Midbrain (tissue), 1 donor: ENCODE measurements around the gene EDN2.

ENCODE experiments used
- DNase-seq: peaks from one replicate; lab custom pipeline; 2025; lab: John Stamatoyannopoulos, UW

The EDN2 gene

DNA sequence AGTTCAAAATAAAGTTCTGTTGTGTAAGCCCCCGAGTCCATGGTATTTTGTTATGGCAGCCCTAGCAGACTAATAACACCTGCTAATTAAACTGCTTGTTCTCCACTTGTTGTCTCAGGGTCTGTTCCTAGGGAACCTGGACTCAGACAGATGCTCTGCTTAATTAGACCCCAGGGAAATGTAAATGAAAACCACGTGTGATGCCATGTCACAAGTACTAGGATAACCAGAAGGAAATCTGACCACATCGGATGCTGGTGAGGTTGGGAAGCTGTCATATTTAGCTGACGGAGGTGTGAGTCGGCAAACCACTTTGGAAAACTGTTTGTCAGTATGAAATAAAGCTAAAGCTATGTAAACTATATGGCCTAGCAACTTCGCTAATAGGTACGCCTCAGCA lies 19.6 kb downstream of the EDN2 start:
- no peak for DNase-seq

DNA sequence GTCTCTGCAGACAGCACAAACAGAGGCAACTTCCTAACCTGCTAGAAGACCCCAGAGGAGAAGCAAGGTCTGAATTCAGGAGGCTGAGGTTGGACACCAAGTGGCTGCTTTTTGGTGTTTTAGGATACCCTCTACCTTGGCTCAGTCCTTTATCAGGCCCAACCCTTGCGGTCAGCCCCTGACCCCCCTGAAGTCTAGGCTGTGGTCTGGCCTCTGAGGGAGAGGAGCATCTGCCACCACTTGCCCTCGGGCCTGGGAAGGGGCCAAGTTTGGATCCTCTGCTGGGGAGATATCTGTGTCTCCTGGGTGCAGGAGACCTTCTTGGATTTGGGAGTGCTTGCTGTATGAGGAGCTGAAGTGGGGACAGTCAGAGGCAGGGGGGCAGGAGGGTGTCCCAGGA lies 21.0 kb downstream of the EDN2 start:
- no peak for DNase-seq

- no peak for DNase-seq
Observed at GRCh38 chr1:41462680-41463004, 21.8 kb downstream of the EDN2 start.

DNA sequence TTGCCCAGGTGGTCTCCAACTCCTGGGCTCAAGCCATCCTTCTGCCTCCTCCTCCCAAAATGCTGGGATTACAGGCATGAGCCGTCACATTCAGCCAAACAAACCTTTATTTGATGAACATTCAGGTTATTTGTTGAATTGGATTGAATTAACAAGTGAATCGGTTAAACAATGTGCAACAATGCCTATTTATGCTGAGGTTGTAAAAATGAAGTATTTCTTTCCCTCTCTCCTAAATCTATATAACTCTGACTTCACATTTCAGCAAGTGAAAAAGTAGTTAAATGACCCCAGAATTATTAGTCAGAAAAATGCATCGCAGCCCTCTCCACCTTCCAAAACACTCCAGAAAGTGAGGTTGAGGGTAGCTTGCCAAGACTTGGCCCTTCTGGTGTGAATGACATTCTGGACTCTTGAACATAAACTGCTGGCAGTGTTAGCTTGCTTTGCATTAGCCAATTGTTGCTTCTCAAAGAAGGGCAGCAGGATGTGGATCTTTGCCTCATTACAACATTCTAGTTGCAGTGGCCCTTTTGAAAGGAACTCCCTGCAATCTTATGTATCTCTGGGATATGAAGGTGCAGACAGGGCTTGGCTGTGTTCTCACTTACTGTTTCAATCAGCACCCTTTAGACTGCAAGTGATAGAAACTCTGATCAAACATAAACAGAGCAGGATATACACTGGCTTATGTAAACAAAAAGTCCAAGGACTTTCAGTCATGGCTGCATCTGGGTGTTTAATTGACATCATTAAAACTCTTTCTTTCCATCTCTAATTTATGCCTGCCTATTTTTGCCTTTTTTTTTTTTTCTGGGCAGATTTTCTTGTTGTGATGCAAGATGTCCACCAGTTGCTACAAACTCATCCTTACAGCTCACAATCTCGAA lies 22.4 kb downstream of the EDN2 start:
- no peak for DNase-seq

DNA sequence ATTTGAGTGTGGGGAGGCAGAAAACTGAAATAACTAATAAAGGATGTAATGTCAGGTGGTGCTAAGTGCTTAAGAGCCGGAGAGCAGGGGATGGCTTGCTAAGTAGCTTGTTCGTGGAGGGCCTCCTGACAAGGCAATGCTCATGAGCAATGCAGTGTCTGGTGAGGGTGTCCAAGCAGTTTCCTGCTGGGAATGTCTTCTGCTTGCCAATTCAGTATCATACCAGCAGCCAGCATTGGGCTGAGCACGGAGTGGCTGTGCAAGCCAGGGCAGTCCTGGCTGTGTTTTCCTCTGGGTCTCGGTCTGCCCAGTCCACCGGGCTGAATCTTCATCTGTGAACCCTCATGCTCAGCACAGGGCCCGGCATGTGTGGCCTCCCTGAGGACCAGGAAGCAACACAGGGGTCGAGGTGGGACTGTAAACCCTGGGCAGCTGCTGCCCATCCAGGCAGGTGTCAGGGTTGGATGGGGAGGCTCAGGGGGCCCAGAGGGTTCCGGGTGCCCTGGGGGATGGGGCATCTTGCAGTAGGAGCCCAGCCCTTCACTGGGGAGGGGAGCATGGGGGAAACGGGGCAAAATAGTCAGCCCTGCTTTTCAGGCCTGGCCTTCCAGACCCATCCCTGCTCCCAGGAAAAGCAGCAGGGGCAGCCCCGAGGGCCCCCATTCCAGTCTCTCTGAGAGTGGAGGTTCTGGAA lies 27.5 kb downstream of the EDN2 start:
- DNase-seq = no peak

GRCh38 chr1:41455479-41456332 lies 28.8 kb downstream of the EDN2 start:
- peak; percentile 13 for DNase-seq

GRCh38 chr1:41454406-41454805 lies 30.1 kb downstream of the EDN2 start:
- DNase-seq = peak; percentile 88

DNA sequence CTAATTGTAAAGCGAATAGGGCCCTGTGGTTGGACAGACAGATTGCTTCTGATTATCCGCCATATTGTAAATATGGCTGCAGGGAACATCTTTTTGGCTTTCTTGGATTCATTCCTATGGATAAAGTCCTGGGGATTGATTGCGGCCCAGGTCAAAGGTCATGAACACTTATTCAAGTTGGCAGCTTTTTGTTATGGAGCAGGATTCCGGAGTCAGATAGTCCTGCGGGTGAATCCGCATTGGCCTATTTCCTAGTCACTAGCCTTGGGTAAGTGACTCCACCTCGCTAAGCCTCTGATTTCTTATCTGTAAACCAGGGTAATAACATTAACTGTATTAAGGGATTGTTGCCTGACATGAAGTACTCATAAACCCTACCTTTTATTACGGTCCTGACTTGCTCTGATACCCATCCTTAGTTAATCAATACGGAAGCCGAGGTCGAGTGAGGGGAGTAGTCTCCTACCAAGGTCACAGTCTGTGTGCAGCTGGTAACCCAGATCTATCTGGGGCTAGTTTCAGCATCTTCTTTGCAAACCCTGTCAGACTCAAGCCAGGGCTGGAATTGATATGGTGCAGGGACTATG lies 31.7 kb downstream of the EDN2 start:
- DNase-seq = no peak

DNA sequence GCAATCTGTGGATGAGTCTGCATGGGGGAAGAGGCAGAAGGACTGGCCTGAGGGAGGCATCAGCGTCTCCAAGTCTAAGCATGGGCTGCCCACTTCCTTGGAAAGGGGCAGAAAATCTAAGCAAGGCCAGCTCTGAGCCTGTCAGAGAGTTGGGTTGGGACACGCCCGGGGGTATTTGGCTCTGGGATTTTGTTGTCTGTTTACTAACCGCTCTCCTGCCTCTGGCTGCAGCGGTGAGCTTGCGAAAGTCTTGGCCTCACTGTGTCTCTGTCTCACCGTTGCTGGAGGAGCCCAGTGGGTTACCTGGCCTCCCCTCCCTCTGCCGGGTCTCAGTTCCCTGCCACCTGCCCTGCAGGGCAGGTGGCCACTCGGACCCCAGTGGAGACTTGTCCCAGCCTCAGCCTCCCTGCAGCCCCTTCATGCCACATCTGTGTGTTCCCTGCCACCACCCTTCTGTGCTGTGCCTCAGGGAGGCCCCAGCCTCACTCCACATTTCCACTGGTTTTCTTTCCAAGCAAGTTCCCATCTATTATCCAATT lies 33.7 kb downstream of the EDN2 start:
- no peak for DNase-seq

DNA sequence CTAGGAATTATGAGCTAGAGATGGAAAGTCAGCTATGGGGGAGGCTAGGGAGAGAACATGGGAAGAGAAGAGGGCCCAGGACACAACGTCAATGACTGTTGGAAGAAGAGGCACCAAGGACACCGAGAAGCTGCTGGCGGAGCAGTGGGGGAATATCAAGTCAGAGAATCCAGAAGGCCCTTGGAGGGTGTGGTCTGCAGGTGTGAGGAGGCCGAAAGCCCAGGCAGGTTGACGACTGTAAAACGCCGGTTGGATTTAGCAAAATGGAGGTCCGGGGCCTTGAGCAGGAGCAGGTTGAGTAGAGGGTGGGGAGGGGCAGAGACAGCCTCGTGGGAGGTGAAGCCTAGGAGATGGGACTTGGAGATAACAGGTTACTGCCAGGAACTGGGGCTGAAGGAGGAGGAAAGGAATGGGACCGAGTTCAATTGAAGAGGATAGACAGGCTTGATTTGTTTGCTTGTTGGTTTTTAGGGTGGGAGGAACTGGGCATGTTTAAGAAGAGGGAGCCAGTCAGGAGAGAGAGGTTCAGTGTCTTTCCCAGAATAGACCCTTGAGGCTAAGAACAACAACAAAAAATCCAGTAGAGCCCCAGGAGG lies 35.1 kb downstream of the EDN2 start:
- DNase-seq = no peak

DNA sequence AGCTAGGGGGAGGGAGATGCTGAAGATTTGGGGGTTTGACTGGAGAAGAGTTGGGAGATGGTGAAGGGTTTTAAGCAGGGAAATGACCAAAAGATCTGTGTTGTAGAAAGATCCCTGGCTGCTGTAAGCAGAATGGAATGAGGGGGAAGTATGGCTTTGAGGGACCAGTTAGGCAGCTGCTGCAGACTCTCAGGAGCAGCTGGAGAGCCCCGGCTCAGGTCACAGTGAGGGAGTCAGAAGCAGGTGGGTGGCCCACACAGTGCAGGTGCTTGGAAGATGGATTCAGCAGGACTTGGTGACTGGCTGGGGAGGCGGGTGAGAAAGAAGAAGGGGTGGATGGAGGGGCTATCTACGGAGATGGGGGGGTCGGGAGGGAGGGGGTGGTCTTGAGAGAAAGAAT lies 35.7 kb downstream of the EDN2 start:
- DNase-seq = no peak

- no peak for DNase-seq
Observed at GRCh38 chr1:41447995-41448770, 36.3 kb downstream of the EDN2 start.

- no peak for DNase-seq
Observed at GRCh38 chr1:41446851-41447610, 37.5 kb downstream of the EDN2 start.

GRCh38 chr1:41444785-41445184 lies 39.7 kb downstream of the EDN2 start:
- no peak for DNase-seq

GRCh38 chr1:41444246-41444645 lies 40.2 kb downstream of the EDN2 start:
- DNase-seq = no peak

DNA sequence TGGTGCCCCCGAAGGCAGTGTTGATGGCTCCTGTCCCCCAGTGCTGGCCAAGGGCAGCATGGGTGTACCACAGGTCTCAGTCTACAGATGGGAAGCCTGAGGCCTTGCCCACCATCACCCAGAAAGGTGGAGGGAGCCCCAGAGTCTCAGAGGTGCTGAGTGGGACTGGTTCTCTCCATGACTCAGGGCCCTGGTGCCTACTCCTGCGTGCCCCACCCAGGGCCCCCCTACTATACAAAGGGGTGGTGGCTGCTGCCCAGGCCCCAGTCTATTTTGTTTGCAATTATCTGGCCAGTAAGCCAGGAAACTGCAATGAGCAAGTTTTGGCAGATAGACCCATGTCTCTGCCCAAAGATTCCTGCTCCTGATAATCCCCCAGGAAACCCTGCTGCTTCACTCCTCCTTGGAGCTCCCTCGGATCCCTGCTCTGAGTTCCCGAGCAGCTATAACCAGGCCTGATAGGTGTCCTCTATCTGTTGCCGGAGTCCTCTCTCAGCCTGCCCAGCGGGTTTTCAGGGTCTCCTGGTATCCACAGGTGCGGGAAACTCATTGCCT lies 41.7 kb downstream of the EDN2 start:
- no peak for DNase-seq

GRCh38 chr1:41440321-41441085 lies 44.0 kb downstream of the EDN2 start:
- no peak for DNase-seq

- DNase-seq = no peak
Observed at GRCh38 chr1:41439234-41439633, 45.2 kb downstream of the EDN2 start.

GRCh38 chr1:41438711-41439110 lies 45.8 kb downstream of the EDN2 start:
- DNase-seq = no peak
